ENCODE measurements around the gene LRRC10B. TPM values are rescaled to one million over a fixed set of nuclear protein-coding genes. Genes with fewer than 3 reads are reported as not detected.

Gene LRRC10B
- total RNA-seq, 1 donor = under 0.01 TPM

DNA sequence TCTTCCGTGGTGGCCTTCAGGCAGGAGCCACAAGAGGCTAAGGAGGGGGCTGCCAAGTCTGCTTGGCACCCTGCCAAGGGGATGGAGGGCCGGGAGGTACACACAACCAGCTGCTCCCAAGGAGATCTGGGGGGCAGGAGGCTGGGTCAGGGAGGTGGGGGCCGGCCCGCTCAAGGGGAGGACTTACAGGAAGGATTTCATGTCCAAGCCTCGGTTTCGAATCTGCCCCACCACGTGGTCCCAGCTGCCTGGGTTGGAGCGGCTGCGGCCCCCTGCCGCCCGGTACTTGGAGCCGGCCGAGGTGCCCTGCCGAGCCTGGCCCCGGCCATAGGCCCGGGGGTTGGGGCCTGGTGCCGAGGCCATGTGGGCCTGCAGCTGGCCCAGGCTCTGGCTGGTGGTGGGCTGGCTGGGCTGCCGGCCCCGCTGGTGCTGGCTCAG is 33.5 kb downstream of the LRRC10B start:
- H3K4me3 ChIP-seq (ENCODE audit: insufficient read depth, low read length) = no peak overlapping the region
- peak overlapping the region; percentile 36 for H3K4me2 ChIP-seq (ENCODE audit: insufficient read depth, low read length)
- no peak for DNase-seq (ENCODE audit: insufficient read length, low spot score, missing footprints)
- H3K27me3 ChIP-seq (ENCODE audit: insufficient read depth, low read length) = no peaks in the 10 kb centered on the region
- H3K79me2 ChIP-seq (ENCODE audit: insufficient read depth, low read length) = no peaks in the 10 kb centered on the region
- no peak overlapping the region for H2AFZ ChIP-seq (ENCODE audit: low read length)
- H3K4me1 ChIP-seq (ENCODE audit: insufficient read depth, low read length) = peaks cover 36% of the 10 kb centered on the region
- H3K36me3 ChIP-seq (ENCODE audit: insufficient read depth, low read length) = no peaks in the 10 kb centered on the region
- TF ChIP-seq, protein P1, sequence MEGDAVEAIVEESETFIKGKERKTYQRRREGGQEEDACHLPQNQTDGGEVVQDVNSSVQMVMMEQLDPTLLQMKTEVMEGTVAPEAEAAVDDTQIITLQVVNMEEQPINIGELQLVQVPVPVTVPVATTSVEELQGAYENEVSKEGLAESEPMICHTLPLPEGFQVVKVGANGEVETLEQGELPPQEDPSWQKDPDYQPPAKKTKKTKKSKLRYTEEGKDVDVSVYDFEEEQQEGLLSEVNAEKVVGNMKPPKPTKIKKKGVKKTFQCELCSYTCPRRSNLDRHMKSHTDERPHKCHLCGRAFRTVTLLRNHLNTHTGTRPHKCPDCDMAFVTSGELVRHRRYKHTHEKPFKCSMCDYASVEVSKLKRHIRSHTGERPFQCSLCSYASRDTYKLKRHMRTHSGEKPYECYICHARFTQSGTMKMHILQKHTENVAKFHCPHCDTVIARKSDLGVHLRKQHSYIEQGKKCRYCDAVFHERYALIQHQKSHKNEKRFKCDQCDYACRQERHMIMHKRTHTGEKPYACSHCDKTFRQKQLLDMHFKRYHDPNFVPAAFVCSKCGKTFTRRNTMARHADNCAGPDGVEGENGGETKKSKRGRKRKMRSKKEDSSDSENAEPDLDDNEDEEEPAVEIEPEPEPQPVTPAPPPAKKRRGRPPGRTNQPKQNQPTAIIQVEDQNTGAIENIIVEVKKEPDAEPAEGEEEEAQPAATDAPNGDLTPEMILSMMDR (IDR thresholded peaks at IDR 0.05; ENCODE audit: extremely low read depth, low read depth, low read length) = no peak
- H3K27ac ChIP-seq (ENCODE audit: low read depth, low read length) = no peak overlapping the region
- H4K20me1 ChIP-seq (ENCODE audit: insufficient read depth, low read length) = peaks cover 2% of the 10 kb centered on the region
- H3K9me3 ChIP-seq (ENCODE audit: low read depth, low read length) = no peaks in the 10 kb centered on the region

- H3K4me1 ChIP-seq (ENCODE audit: insufficient read depth, low read length) = peaks cover 36% of the 10 kb centered on the region
- H3K79me2 ChIP-seq (ENCODE audit: insufficient read depth, low read length) = no peaks in the 10 kb centered on the region
- no peaks in the 10 kb centered on the region for H3K9me3 ChIP-seq (ENCODE audit: low read depth, low read length)
- no peak overlapping the region for H3K4me2 ChIP-seq (ENCODE audit: insufficient read depth, low read length)
- no peaks in the 10 kb centered on the region for H3K36me3 ChIP-seq (ENCODE audit: insufficient read depth, low read length)
- H3K4me3 ChIP-seq (ENCODE audit: insufficient read depth, low read length) = no peak overlapping the region
- peak; percentile 80 for DNase-seq (ENCODE audit: insufficient read length, low spot score, missing footprints)
- no peaks in the 10 kb centered on the region for H3K27me3 ChIP-seq (ENCODE audit: insufficient read depth, low read length)
- no peak overlapping the region for H2AFZ ChIP-seq (ENCODE audit: low read length)
- TF ChIP-seq, protein P1 (IDR thresholded peaks at IDR 0.05; ENCODE audit: extremely low read depth, low read depth, low read length) = no peak
- peak overlapping the region; percentile 93 for H3K27ac ChIP-seq (ENCODE audit: low read depth, low read length)
- peaks cover 2% of the 10 kb centered on the region for H4K20me1 ChIP-seq (ENCODE audit: insufficient read depth, low read length)
These were observed 34.2 kb downstream of the LRRC10B start for GRCh38 chr11:61542705-61543104.

DNA sequence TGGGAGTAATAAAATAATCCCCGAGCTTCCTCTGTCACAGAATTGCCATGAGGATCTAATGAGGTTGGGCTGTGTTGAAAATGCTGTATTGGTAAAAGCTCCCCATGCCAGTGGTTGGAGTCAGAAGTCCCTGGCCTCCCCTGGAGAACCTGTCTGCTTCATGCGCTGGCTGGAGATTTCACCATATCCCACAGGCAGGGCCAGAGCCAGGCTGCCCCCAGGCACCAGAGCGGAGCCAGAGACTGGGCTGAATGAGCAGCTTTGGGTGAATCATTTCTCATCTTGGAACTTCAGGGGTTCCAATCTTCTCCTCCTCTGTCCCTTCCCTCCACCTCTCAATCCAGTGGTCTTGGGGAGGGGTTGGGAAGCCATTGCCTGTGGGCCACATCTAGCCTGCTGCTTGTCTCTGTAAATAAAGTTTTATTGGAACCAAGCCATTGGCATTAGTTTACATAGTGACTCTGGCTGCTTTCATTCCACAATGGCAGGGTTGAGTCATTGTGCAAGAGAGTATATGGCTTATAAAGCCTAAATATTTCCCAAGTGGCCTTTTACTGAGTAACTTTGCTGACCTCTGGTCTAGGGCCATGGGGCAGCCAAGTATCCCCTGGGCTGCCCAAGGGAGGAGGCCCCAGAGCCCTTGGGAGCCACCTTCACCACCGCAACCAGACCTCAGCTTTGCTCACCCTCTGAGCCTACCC is 35.2 kb downstream of the LRRC10B start:
- Histone ChIP-seq H3K9me3 (ENCODE audit: low read depth, low read length) (no peaks in the 10 kb centered on the region), H3K27me3 (ENCODE audit: insufficient read depth, low read length) (no peaks in the 10 kb centered on the region), H3K27ac (ENCODE audit: low read depth, low read length) (peak overlapping the region; percentile 93), H3K4me1 (ENCODE audit: insufficient read depth, low read length) (peaks cover 36% of the 10 kb centered on the region), H2AFZ (ENCODE audit: low read length) (no peak overlapping the region), H3K79me2 (ENCODE audit: insufficient read depth, low read length) (no peaks in the 10 kb centered on the region), H3K36me3 (ENCODE audit: insufficient read depth, low read length) (no peaks in the 10 kb centered on the region), H3K4me2 (ENCODE audit: insufficient read depth, low read length) (peak overlapping the region; percentile 64), H4K20me1 (ENCODE audit: insufficient read depth, low read length) (peaks cover 2% of the 10 kb centered on the region), H3K4me3 (ENCODE audit: insufficient read depth, low read length) (no peak overlapping the region)
- TF ChIP-seq, protein P1 (IDR thresholded peaks at IDR 0.05; ENCODE audit: extremely low read depth, low read depth, low read length) = no peak
- peak; percentile 99 for DNase-seq (ENCODE audit: insufficient read length, low spot score, missing footprints)

GRCh38 chr11:61544466-61544865 is 35.9 kb downstream of the LRRC10B start:
- peak overlapping the region; percentile 93 for H3K27ac ChIP-seq (ENCODE audit: low read depth, low read length)
- H4K20me1 ChIP-seq (ENCODE audit: insufficient read depth, low read length) = peaks cover 2% of the 10 kb centered on the region
- H3K9me3 ChIP-seq (ENCODE audit: low read depth, low read length) = no peaks in the 10 kb centered on the region
- peak overlapping the region; percentile 64 for H3K4me2 ChIP-seq (ENCODE audit: insufficient read depth, low read length)
- no peaks in the 10 kb centered on the region for H3K27me3 ChIP-seq (ENCODE audit: insufficient read depth, low read length)
- H3K79me2 ChIP-seq (ENCODE audit: insufficient read depth, low read length) = no peaks in the 10 kb centered on the region
- peak; percentile 97 for DNase-seq (ENCODE audit: insufficient read length, low spot score, missing footprints)
- no peaks in the 10 kb centered on the region for H3K36me3 ChIP-seq (ENCODE audit: insufficient read depth, low read length)
- H3K4me1 ChIP-seq (ENCODE audit: insufficient read depth, low read length) = peaks cover 36% of the 10 kb centered on the region
- no peak overlapping the region for H3K4me3 ChIP-seq (ENCODE audit: insufficient read depth, low read length)
- TF ChIP-seq, protein P1 (IDR thresholded peaks at IDR 0.05; ENCODE audit: extremely low read depth, low read depth, low read length) = no peak
- no peak overlapping the region for H2AFZ ChIP-seq (ENCODE audit: low read length)
